Mammary epithelial cell (primary cell): ENCODE results near the gene HS3ST1.

Experiments
- CTCF ChIP-seq, 2 donors: IDR thresholded peaks in 1 of 2; conservative IDR thresholded peaks in 1 of 2; 2 replicates each; pipeline ENCODE4 v1.5.1; 2011 to 2012; ENCODE audit warnings: inconsistent platforms in 2 of 2, low read length in 2 of 2, mild to moderate bottlenecking in 2 of 2, control low read depth in 1 of 2, low read depth in 1 of 2; ENCODE audit not compliant: insufficient read depth in 1 of 2; ENCODE audit errors: extremely low read depth in 1 of 2
- EZH2 ChIP-seq: IDR thresholded peaks from 2 replicates; pipeline ENCODE4 v1.6.1; 2012; ENCODE audit warnings: low read length, inconsistent platforms, borderline replicate concordance

- TF ChIP-seq CTCF (conservative IDR thresholded peaks at IDR 0.05 in 1 of 2, IDR thresholded peaks at IDR 0.05 in 1 of 2; ENCODE audit: extremely low read depth in 1 of 2, insufficient read depth in 1 of 2, low read depth in 1 of 2, low read length in 2 of 2) (no peak), EZH2 (no peak)
These were observed 2.4 kb upstream of the HS3ST1 start for GRCh38 chr4:11431111-11431510.
